Esophagus squamous epithelium (tissue), 5 donors: Measurements from ENCODE around the gene COMMD1. TPM values are rescaled to one million over a fixed set of nuclear protein-coding genes. Genes with fewer than 3 reads are reported as not detected.
"Not testable (repeated sequence)": the region's sequence is repeated elsewhere in the genome, so short reads cannot be mapped to it uniquely, and the experiment has no call there.

Experiments
- DNase-seq: peaks from one replicate; lab custom pipeline; 2025; lab: John Stamatoyannopoulos, UW
- H3K27ac ChIP-seq, 4 donors: fragments of 200-600 bp; sonication (generic); one replicate each; pipeline ENCODE4 v1.5.1; 2016 to 2019; ENCODE audit warnings: mild to moderate bottlenecking in 1 of 4
- H3K27me3 ChIP-seq, 4 donors: fragments of 200-600 bp; sonication (generic); 1 replicate in 3 of 4; 2 replicates in 1 of 4; pipeline versions ENCODE4 v1.5.1 to v1.6.0; 2017 to 2021; ENCODE audit warnings: antibody characterized with exemption in 1 of 4
- H3K36me3 ChIP-seq, 3 donors: fragments of 200-600 bp; sonication (generic); one replicate each; pipeline ENCODE4 v1.5.1; 2016 to 2019
- H3K4me1 ChIP-seq, 3 donors: fragments of 200-600 bp; sonication (generic); one replicate each; pipeline ENCODE4 v1.5.1; 2017 to 2019
- H3K4me3 ChIP-seq, 4 donors: fragments of 200-600 bp; sonication (generic); 1 replicate in 3 of 4; 2 replicates in 1 of 4; pipeline ENCODE4 v1.5.1; 2016 to 2019; ENCODE audit warnings: mild to moderate bottlenecking in 2 of 4, moderate library complexity in 1 of 4
- H3K9me3 ChIP-seq, 3 donors: fragments of 200-600 bp; sonication (generic); one replicate each; pipeline ENCODE4 v1.5.1; 2016 to 2019
- CTCF ChIP-seq, 6 experiments: fragments of 450-650 bp in 4 of 6; fragments of 200-600 bp in 2 of 6; sonication (generic) in 2 of 6; IDR thresholded peaks; one replicate each; pipeline ENCODE4 v1.5.1; 2016 to 2019; ENCODE audit warnings: antibody characterized with exemption in 6 of 6, mild to moderate bottlenecking in 4 of 6, moderate library complexity in 4 of 6
- POLR2A ChIP-seq, 4 donors: fragments of 450-650 bp; IDR thresholded peaks; one replicate each; pipeline ENCODE4 v1.6.1; 2017; ENCODE audit warnings: antibody characterized with exemption in 4 of 4, mild to moderate bottlenecking in 4 of 4, moderate library complexity in 3 of 4
- whole genome bisulfite sequencing, 2 donors: methylation state at CpG; one replicate each; pipeline ENCODE4 v1.1.5; 2018; 5-methylcytosine and 5-hydroxymethylcytosine counted together
- intact Hi-C: fragments of 100-400 bp; cut with DNase I; formaldehyde crosslinking; loops from one replicate; pipeline ENCODE4 v1.15.0; 2022
- total RNA-seq, 4 donors: library from RNA; depleted of rRNA; stranded (reverse); fragments of >200 nt; gene quantifications; one replicate each; pipeline ENCODE4 v1.1.0, GENCODE V29; 2016
- donor health status: DM: yes; HTN: yes; CAD: no.

COMMD1 gene
- total RNA-seq, 4 donors from 2014 or later, result 38.0 to 44.3 (median 40.5) TPM

GRCh38 chr2:62145478-62146100, 240.1 kb downstream of the COMMD1 start:
- TF ChIP-seq POLR2A (IDR thresholded peaks at IDR 0.05) (no peak), CTCF (IDR thresholded peaks at IDR 0.05) (no peak)
- Histone ChIP-seq H3K9me3 (no peaks in the 10 kb centered on the region), H3K27me3 (no peaks in the 10 kb centered on the region), H3K27ac (no peak overlapping the region), H3K36me3 (no peaks in the 10 kb centered on the region), H3K4me3 (no peak overlapping the region), H3K4me1 (no peaks in the 10 kb centered on the region)
- 91% methylated on average over 5 of the region's 5 CpGs for WGBS, 2 donors
- no peak for DNase-seq
- intact Hi-C loops, result no loop called here

GRCh38 chr2:62146790-62147189, 241.3 kb downstream of the COMMD1 start:
- H3K4me1 ChIP-seq, intact Hi-C loops, H3K36me3 ChIP-seq, DNase-seq, H3K9me3 ChIP-seq, H3K27ac ChIP-seq, H3K4me3 ChIP-seq, H3K27me3 ChIP-seq: not testable (repeated sequence)
- whole genome bisulfite sequencing, 2 donors, result 76 to 92% methylated on average over 3 to 5 of the region's 7 CpGs

- 47 to 70% methylated on average over 4 of the region's 4 CpGs for WGBS, 2 donors
- no peak for TF ChIP-seq POLR2A (IDR thresholded peaks at IDR 0.05)
- TF ChIP-seq CTCF (IDR thresholded peaks at IDR 0.05), result no peak
- H3K27me3 ChIP-seq, result no peaks in the 10 kb centered on the region
- intact Hi-C loops, result no loop called here
- H3K27ac ChIP-seq, result no peak overlapping the region
- no peaks in the 10 kb centered on the region for H3K36me3 ChIP-seq
- H3K4me3 ChIP-seq, result no peak overlapping the region
- no peak for DNase-seq
- H3K9me3 ChIP-seq, result no peaks in the 10 kb centered on the region
- no peaks in the 10 kb centered on the region for H3K4me1 ChIP-seq
These were observed 242.3 kb downstream of the COMMD1 start for GRCh38 chr2:62147610-62148301.

GRCh38 chr2:62149708-62150107, 244.2 kb downstream of the COMMD1 start:
- H3K36me3 ChIP-seq, result no peaks in the 10 kb centered on the region
- no peaks in the 10 kb centered on the region for H3K9me3 ChIP-seq
- no peaks in the 10 kb centered on the region for H3K4me1 ChIP-seq
- intact Hi-C loops, result no loop called here
- H3K27me3 ChIP-seq, result no peaks in the 10 kb centered on the region
- no peak for DNase-seq
- TF ChIP-seq CTCF (IDR thresholded peaks at IDR 0.05) (no peak), POLR2A (IDR thresholded peaks at IDR 0.05) (no peak)
- no peak overlapping the region for H3K27ac ChIP-seq
- H3K4me3 ChIP-seq, result no peak overlapping the region

- Histone ChIP-seq H3K36me3 (no peaks in the 10 kb centered on the region), H3K4me3 (no peak overlapping the region), H3K27ac (no peak overlapping the region), H3K4me1 (no peaks in the 10 kb centered on the region), H3K27me3 (no peaks in the 10 kb centered on the region), H3K9me3 (peaks cover 0 to 6% (median 0%) of the 10 kb centered on the region in 3 donors)
- TF ChIP-seq POLR2A (IDR thresholded peaks at IDR 0.05) (no peak), CTCF (IDR thresholded peaks at IDR 0.05) (no peak)
- intact Hi-C loops, result no loop called here
- DNase-seq, result no peak
- WGBS, 2 donors, result 81 to 84% methylated on average over 6 of the region's 6 CpGs
These were observed 245.3 kb downstream of the COMMD1 start for GRCh38 chr2:62150597-62151305.
